Measurements from ENCODE around the gene PPIF.
A peak's percentile ranks its signal among the peaks of the same experiment; 100 is the strongest.

The PPIF gene

DNA sequence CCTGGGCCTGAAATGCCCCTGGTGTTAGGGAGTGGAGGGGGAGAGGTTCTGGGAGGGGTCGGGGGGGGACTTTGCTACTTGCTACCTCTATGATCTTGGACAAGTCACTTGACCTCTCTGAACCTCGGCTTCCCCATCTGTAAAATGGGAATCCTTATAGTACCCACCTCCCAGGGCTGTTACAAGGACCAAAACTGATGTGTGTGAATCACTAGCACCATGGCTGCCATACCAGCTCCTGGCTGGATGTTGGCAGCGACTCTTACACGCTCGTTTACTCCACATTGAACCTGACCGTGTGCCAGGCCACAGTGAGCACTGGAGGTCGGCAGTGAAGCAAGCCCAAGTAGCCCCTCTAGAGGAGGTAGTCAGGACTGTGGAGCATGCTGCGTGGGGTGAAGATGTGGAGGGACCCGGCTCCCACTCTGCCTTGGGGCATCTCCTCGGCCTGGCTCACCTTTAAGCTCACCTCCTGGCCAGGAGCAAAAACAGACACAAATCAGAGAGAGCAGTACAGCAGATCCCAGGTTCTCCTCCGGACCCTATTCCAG lies 28.9 kb downstream of the PPIF start:
- DNase-seq, result no peak

- no peak for DNase-seq
These were observed 29.7 kb downstream of the PPIF start for GRCh38 chr10:79376751-79377556.

DNA sequence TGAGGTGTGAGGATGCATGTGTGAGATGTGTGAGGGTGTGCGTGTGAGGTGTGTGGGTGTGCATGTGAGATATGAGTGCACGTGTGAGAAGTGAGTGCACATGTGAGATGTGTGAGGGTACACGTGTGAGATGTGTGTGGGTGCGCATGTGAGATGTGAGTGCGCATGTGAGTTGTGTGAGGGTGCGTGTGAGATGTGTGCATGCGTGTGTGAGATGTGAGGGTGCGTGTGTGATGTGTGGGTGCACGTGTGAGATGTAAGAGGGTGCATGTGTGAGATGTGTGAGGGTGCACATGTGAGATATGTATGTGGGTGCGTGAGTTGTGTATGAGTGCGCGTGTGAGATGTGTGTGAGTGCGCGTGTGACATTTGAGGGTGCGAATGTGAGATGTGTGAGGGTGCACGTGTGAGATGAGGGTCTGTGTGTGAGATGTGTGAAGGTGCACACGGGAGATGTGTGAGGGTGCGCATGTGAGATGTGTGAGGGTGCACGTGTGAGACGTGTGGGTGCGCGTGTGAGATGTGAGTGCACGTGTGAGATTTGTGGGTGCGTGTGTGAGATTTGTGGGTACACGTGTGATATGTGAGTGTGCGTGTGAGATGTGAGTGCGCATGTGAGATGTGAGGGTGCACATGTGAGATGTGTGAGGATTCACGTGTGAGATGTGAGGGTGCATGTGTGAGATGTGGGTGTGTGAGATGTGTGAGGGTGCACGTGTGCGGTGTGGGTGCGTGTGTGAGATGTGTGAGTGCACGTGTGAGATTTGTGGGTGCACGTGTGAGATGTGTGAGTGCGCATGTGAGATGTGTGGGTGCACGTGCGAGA lies 30.5 kb downstream of the PPIF start:
- no peak for DNase-seq

DNA sequence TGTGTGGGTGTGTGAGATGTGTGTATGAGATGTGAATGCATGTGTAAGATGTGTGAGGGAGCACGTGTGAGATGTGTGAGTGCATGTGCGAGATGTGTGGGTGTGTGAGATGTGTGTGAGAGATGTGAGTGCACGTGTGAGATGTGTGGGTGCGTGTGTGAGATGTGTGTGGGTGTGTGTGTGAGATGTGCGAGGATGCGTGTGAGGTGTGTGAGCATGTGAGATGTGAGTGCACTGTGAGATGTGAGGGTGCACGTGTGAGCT lies 31.0 kb downstream of the PPIF start:
- no peak for DNase-seq

GRCh38 chr10:79378647-79379511 lies 31.6 kb downstream of the PPIF start:
- no peak for DNase-seq

DNA sequence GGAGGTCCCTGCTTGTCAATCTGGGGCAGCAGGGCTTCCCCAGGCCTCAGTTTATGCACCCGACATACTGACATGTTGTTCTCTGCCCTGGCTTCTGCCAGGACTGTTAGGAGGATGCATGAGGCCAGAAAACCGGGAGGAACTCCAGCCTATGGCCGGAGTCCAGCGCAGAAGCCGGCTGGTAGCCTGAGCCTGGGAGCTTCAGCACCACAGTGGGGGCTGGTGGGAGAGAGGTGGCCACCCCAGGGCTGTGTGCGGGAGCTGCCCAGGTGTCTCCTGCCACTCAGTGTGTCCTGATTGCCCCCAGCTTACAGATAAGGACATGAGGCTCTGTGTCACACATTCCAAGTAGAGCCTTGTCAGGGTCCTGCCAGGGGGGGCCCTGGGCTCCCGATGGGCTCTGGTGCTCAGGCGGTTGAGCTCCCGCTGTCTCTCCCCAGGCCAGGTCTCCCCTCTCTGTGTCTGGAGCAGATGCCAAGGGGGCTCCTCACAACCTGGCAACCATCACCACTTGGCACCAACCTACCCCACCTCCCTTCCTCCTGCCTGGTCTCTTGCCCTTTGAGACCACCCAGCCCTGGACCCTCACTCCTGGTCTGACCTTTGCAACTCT lies 32.3 kb downstream of the PPIF start:
- DNase-seq, result no peak

- DNase-seq, result no peak
These were observed 33.1 kb downstream of the PPIF start for GRCh38 chr10:79380125-79380945.

DNA sequence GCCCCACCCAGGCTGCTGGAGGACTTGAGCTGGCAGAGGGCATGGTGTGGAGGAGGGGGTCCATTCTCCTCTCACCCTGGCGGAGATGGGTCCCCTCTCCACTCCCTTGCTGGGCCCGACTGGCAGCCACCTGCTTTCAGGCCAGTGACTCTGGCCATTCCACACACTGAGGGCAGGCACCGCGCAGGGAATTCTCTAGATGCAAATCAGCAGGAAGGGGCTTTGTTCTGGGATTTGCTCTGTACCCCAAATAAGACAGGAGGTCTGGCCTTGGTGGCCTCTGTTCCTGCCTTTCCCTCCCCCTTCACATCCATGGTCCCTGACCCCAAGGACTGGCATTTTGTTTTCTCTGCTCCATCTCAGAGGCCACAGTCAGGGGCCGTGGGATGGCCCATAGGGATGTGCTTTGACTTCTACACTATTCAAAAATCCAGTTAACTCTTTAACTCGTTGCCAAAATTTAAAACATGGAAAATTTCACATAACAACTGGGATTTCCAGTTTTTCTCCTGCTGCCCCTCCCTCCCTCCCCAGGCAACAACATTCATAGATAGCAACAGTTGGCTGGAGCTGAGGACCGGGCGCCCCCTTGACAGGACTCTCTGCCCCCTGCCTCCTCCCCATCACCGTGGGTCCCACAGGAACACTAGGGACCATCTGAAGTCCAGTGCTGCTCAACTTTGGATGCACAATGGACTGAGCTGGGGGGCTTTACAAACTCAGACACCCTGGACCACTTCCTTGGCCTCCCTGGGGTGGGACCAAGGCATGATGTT lies 33.9 kb downstream of the PPIF start:
- no peak for DNase-seq

DNA sequence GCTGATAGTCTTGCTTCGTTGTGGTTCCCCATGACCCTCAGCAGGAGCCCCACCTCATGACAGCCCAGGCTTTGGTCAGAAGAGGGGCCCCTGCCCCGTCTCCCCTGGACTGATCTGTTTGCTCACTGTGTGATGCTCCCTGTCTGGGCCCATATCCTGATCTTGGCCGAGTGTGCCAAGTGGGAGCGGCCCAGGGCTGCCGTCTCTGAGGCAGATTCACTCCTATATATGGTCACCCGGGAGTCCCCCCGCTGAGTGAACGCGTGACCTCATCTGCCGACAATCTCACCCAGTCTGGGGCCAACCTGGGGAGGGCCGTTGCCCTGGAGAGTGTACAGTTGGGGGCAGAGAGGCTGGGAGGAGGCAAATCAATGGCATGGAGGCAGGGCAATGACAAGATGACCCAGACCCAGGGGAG lies 34.5 kb downstream of the PPIF start:
- DNase-seq, result no peak

DNA sequence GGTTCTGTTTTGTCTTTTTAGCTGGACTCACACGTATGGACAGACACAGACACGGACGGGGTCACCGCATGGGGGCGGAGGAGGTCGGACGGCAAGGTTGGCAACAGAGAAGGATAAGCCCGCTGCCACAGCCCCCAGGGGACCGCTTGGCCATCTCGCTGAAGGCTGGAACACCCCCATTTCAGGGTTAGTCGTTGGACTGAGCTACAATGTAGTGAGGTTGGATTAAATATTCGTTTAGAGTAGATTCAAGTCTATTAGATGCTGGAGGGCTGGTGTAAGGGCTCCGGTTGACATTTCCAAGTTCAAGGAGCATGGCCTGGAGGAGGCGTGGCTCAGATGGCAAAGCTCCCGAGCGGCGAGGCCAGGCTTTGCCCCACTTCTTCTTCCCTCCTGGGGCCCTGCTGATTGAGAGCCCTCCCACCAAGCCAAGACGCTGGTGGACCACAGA lies 35.2 kb downstream of the PPIF start:
- DNase-seq, result no peak

DNA sequence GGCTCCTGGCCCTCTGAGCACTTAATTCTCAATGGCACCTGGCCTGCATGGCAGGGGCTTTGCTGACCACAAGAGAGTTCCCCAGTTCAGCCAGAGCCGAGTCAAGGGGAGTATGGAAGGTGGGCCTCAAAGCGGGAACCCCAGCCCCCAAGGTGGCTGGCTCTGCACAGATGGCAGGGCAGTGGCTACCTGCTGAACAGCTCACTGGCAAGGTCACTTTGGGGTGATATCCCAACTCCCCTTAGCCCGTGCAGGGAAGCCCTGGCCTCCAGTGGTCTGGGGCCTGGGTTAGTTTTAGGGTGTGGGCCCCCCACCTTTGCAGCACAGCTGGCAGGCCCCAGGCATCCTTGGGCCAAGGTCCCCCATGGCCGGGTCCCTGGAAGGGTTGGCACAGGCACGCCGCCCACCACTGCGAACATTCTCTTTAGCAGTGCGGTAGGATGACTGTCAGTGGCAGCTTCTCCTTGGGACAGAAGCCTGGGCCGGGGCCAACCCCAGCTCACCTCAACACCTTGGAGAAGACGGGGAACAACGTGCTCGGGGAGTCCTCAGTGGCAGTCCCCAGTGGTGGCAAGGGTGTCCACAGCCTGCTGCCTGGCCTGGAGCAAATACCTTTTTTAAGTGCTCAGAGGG lies 36.8 kb downstream of the PPIF start:
- no peak for DNase-seq

DNA sequence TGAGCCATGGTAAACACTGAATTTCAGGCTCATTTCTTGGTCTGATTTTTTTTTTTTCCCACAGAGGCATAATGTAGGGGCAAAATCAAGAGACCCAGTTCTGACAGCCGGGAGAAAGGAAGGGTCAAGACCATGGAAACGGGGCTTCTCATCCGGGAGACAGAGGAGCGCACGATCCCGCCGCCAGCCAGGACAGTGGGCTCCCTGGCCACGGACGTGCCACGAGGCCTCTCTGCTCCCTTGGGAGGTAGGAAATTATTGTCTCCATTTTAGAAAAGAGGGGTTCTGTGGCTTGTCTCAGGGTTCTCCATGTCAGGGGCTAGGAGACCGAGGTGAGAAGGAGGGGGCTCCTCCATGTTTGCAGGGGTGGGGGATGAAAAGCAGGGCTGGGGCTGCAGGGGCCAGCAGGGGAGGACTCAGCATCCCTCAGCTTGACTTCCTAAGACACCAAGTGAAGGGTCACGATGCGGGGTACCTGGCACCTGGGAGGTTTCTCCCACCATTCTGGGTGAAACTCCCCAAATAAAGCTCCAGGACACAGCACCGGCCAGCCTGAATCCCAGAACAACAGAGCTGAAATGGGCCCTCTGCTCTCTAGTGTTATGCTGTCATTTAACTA lies 37.6 kb downstream of the PPIF start:
- no peak for DNase-seq

GRCh38 chr10:79385392-79385795 lies 38.1 kb downstream of the PPIF start:
- no peak for DNase-seq

GRCh38 chr10:79385804-79386531 lies 38.7 kb downstream of the PPIF start:
- DNase-seq, result no peak

GRCh38 chr10:79386637-79387465 lies 39.6 kb downstream of the PPIF start:
- DNase-seq, result no peak

- no peak for DNase-seq
These were observed 40.3 kb downstream of the PPIF start for GRCh38 chr10:79387466-79387973.

DNA sequence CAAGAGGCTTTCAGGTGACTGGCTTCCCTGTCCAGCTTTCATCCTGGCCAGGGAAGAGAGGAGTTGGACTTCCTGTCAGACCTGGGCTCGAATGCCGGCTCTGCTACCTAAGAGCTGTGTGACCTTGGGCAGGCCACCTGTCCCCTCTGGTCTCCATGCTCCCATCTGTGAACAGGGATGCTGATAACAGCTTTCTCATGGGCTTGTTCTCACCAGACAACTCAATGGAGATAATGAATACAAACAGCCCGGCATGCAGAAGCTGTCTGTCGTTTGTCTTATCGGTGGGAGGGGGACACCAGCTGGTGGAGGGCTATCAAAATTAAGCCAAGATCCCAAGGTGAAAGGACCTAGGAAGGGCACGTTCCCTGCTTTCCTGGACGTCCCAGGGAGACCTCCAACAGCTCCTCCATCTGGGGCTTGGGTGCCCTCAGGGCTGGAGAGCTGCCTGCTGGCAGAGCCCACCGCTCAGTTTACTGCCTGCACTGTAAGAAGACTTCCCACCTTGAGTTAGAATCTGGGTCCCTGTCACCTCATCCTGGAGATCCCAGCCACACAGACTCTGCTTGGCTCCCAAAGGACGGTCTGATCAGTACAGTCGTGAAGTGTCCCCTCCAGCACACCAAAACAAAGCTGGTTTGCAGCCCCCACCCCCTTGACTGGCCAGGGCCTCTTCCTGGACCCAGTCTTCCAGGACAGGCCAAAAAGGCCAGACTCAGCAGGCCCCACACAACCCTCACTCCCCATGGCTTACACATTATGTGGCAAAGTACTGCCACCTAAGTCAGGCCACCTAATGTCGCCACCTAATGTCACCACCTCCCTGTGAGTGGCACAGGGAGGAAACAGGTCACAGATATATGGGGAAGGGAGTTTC lies 40.9 kb downstream of the PPIF start:
- peak in 1 of 2 experiments; percentile 0 for DNase-seq

All from NCI-H524 (cell line).